Activated gamma-delta T cell treated with Interleukin-2 at 50 U/mL for 16 hours (primary cell): ENCODE measurements around the gene SLC24A5.

Experiments
- DNase-seq: peaks from one replicate; pipeline ENCODE4 v3.0.0-alpha.2; 2020

Gene SLC24A5

DNA sequence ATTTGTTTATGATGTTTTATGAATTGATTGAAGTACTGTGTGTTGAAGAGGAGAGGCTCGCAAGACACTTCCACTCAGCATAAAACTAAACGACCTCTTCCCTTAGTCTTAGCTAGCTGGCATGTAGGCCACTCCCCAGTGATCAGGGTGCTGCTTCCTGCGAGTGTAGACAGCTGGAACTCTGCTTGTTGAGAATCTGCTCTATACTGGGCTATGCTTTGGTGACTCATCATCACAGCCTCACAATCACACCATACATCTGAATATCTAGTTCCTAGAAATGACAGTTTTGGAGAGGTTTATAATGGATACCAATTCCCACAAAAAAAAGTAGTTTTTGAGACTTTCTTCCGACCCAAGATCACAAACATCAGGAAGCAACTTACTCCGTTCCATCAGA, 1.5 kb upstream of the SLC24A5 start:
- DNase-seq = no peak

DNA sequence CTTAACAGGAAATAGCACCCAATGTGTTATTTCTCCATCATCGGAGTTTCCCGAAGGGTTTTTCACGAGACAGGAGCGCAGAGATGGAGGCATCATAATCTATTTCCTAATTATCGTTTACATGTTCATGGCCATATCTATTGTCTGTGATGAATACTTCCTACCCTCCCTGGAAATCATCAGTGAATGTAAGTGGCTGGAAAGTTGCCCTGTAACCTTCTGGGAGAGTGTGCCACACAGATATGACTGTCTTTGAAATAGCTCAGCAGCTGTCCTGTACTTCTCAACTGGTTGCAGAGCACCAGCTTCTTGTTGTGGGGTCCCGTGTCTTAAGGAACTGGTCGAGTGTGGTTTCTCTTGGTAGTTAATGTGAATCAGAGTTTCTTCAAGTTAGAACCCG, 1.1 kb downstream of the SLC24A5 start:
- no peak for DNase-seq

DNA sequence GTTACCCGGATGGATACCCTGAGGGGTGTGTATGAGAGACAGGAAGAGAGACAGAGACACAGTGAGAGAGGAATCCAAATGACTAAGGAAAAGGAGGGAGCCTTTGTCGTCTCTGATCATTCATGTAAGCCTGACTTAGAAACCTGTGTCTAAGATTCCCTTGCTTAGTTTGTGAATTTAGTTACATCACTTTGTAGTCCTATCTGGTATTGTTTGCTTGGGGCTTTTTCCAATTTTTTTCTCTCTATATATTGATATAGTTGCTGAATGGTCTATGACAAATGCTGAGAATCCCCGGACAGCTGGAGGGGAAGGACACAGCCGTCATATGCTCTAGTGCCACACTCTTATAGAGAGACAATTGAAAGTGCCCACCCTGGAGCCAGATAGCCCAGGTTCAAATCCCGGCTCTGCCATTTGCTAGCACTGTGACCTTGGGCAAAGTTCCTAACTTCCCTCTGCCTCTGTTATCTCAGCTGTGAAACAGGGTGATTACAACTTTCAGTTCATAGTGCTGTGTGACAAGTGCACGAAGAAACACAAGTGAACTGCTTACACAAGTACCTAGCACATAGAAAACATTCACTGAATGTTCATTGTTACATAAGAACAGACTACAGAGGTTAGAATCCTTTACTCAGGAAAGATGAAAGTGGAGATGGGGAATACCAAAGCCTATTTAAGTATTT, 6.0 kb downstream of the SLC24A5 start:
- no peak for DNase-seq

DNA sequence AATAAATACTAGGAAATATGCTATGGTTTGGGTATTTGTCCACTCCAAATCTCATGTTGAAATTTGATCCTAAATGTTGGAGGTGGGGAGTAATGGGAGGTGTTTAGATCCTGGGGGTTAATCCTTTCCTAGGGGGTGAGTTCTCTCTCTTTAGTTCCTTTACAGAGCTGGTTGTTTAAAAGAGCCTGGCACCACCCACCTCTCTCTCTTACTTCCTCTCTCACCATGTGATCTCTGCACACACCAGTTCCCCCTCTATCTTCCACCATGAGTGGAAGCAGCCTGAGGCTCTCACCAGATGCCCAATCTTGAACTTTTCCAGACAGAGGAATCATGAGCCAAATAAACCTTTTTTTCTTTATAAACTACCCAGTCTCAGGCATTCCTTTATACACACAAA, 10.5 kb downstream of the SLC24A5 start:
- no peak for DNase-seq

- no peak for DNase-seq
These were observed 12.1 kb downstream of the SLC24A5 start for GRCh38 chr15:48132874-48133273.

DNA sequence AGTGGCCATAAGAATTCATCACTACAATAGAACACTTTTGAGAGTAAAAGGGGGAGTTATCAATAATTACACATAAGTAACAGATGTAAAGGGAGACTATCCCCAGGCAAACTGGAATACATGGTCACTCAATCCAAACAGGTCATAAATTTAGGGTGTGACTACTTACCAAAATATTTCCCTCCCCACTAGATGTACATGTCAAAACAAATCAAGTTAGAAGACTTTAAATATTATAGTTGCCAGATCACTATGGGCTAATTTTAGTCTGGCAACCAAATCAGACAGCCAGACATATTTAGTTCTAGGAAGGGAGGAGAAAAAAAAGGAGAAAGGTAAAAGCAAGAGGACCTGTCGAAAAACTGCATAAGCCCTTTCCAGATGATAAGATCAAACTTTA, 23.1 kb downstream of the SLC24A5 start:
- DNase-seq = no peak

DNA sequence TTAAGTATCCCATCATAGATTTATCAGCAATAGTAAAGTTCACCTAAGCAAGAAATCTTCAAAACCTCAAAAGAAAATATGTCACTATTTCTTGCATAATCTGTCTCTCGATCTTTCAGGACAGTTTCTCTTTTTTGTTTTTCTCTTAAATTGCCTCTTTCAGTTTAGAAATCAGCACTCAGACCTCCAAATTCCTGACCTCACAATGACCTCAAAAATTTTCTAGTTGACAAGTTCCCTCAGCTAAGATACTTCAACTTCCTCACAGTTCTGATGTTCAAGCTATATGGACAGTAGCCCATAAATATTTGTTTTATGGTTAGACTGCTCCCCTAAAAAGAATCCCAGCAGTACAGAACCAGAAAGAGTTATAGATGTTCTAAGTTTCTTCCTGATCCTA, 24.1 kb downstream of the SLC24A5 start:
- DNase-seq = no peak

DNA sequence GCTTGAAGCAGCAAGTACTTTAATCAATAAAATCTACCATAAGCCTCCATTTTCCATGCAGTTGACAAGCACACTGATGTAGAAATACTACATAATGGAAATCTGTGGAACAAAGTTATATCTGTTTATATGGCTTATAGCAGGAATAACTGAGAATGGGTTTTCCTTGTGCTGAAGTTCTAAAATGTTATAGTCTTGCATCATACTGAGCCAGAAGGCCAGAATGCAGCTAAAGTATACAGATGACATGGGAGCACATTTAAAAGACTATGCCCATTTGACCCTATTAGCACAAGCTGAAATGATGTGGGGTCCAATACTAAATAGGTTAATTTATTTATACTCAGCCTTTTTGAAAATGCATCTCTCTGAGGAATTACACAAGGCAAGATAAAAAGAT, 25.1 kb downstream of the SLC24A5 start:
- no peak for DNase-seq

DNA sequence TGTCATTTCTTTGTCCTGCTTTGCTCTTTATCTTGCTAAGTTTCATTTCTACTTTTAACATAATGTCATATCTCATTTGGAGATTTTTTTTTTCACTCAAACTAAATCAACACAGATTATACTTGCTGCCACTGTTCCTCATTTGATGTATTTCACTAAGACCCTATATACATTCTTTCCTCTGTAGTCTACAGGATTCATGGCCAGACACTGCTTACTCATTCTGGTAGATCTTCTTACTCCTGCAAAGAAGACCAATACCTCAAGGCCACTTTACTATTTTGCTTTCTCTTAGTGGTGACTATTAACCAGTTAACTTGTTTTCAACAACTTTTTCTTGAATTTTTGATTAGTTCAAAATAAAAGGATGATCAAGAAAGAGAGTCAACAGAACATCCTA, 26.6 kb downstream of the SLC24A5 start:
- DNase-seq = no peak

GRCh38 chr15:48149858-48150257, 29.1 kb downstream of the SLC24A5 start:
- DNase-seq = no peak

DNA sequence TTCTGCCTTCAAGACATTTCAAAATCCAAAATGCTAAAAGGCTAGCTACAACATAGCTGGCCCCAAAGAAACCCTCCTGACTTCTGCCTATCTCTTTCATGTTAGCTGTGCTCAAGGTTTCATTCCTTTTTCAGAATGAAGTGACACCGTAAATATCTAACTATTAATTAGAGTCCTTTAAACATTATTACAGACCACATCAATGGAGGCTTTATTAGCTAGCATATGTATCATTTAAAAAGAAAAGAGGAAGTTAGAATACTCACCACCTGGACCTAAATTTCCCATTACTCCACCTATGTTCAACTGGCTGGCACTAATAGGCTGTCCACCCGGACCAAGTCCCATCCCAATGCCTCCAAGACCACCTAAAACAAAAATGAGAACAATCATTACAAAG, 32.7 kb downstream of the SLC24A5 start:
- DNase-seq = no peak

DNA sequence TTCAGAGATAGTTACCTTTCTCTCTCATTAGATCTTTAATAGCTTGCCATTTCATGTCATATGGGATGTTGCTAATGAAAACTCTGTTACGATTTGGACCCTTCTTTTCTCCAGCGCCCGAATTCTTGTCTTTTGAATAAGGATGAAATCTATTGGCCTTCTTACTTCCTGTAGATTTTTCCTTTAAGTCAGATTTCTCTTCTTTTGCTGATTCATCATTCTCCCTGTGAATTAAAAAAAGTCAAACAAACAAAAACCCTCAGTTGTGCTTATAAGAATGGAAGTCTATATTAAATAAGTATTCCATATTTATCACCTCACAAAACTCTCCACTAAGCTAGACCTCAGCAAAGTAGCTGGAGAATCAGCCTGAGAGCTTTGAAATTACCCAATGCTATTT, 47.8 kb downstream of the SLC24A5 start:
- no peak for DNase-seq

DNA sequence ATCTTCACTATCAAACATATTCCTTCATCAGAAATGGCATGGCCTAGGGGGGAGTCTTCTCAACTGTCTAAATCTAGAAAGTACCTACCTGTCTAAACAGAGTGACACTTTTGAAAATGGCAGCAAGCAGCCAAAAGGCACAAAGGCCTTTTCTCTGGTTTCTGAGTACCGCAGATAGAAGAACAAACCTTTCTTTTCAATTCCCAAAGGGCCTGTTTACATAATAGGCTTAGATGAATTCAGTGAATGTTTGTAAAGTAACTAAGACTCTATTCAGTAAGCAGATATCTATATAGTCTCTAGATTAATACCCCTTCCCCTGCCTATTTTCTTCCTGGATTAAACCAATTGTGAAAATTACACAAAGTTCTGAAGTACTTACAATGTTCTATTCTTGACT, 50.2 kb downstream of the SLC24A5 start:
- no peak for DNase-seq

- DNase-seq = no peak
These were observed 54.3 kb downstream of the SLC24A5 start for GRCh38 chr15:48175126-48175525.

GRCh38 chr15:48176112-48176511, 55.3 kb downstream of the SLC24A5 start:
- no peak for DNase-seq

- no peak for DNase-seq
These were observed 56.2 kb downstream of the SLC24A5 start for GRCh38 chr15:48176957-48177356.

GRCh38 chr15:48177383-48177765, 56.6 kb downstream of the SLC24A5 start:
- DNase-seq = no peak

DNA sequence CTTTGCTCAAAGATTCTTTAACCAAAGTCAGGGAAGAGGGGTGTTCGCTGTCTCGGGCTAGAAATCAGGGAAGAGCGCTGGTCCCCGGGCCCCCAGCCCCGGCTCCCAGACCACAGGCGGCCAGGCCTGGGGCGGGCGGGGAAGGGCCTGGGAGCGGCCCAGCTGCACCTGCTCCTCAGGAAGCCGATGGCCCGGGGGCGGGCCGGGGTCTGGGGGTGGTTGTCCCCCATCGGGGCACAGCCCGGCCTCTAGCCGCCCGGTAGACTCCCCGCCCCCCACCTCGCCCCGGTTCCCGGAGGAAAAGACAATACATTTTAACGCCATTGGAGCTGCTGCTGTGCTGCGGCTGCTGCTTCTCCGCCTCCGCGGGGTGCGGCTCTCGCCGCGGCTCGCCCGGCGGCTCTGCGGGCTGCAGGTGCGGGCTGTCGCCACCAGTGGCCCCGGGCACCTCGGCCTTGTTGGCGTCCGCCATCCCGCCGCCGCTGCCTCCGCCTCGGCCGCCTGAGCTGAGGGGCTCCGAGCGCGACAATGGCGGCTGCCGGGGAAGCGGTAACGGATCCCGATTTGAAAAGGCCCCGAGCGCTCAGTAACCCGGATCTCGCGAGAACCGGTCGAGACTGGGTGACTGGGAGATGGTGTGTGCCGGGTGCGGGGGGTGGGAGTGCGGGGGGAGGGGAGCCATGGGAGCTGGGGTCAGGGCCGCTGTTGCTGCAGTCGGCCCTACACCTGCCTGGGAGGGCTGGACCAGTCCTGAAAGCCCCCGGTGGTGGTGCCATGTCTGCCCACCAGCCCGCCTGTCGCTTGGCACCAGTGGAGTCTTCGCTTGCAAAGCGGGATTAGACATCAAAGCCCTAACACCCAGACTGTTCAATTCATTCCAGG, 57.2 kb downstream of the SLC24A5 start, which contains the start of gene MYEF2:
TSS of gene MYEF2 (minus strand) at position 530 of the 882 bp plus-strand sequence. CDS start at position 472, 58 bp downstream.
- DNase-seq = peak; percentile 51

DNA sequence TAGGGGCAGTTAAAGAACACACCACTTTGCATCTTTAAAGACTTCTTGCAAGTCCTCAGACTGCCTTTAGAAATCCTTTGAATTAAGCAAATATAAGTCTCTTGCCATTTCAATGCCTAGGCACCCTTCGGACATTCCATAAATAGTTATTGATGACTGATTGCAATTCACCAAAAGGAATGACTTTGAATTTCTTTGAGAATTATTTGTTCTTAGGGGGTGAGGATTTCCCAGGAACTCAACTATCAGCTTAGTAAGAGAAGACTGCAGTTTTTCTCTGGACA, 57.8 kb downstream of the SLC24A5 start:
- DNase-seq = no peak

DNA sequence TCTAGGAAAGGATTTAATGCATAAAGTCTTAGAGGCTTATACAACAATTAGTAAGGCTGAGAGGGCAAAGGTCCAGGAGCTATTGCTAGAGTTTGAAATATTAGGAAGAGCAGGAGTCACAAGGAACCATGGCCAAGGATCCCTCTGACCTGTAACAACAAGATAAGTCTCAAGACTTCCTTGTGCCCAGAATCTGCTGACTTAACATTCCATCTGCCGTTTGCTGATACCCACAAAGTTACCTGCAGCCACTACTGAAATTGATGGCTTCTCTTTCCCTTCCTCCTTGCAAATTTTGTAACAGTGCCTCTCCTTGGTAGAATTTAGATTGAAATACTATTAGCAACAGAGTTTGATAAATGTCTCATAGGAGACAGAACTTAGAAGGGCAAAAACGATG, 62.0 kb downstream of the SLC24A5 start:
- DNase-seq = no peak

DNA sequence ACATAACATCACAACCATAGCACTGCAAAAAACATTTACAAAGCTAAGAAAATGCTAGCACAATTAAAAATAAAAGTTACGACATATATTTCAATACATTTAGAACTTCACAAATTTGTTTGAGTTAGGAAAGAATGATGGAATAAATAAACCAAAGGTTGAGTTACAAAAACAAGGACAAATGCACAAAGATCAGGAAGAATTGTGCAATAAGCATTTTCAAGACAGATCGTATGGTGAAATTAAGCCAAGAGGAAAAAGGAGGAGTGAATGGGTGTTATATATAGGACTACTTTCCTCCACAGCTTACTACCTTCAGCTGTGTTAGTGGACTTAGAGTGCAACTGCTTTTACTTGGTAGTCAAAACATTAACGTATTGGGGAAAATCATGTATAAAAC, 64.7 kb downstream of the SLC24A5 start:
- no peak for DNase-seq

GRCh38 chr15:48186271-48186670, 65.5 kb downstream of the SLC24A5 start:
- DNase-seq = no peak

DNA sequence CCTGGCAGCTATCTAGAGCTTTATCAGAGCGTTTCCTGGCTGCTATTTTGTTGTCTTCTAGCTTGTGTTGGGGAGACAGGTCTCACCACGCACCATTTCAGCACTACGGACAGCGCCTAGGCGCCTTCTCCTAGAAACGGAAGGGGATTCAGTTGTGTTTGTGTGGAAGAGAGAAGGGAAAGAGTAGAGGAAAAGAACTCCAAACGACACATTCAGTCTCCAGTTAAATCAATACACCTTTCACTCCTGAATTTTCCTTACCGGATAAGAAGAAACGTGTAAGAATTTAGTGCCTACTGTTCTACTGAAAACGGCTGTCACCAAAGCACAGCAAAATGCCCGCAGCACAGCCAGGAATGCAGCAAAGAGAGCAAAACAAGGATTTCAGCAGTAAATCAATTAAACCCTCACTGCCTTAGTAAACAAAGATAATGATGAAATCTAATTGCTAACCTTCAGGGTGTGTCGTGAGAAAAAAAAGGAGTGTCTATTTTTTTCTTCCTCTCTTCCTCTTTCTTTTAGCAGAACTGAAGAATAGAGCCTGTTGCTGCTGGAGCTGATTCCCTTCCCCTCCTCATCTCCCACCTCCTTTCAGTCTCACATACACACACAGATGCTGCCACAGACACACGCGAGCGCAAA, 70.3 kb downstream of the SLC24A5 start:
- peak; percentile 21 for DNase-seq

DNA sequence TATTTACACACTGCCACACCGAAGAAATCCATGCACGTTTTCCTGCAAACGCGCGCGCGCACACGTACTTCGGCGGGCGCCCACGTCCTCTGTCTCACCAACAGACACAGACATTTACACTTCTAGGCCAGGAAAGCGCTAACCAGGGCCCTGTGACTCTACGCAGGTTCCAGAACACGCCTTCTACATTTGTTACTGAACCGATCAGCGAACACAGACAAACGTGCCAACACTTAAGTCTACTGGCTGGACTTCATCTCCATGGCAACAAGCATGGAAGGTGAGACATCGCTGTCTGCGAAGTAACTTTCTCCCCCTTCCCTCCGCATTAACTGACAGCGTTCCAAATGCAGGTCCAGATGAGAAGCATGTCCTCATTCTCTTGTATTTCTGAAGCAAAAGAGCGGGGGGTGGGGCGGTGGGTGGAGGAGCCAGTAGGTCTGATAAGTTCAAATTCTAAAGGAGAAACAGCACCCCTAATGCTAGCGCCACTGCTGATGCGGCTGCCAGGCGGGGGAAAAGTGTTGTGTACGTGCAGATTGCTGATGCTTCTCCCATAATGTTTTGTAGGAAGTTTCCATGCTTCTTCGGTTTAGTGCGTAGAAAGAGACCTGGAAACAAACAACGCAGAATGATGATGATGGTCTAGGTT, 70.9 kb downstream of the SLC24A5 start, which contains the start of gene CTXN2:
TSS of gene CTXN2 (plus strand) at position 92 of the 652 bp plus-strand sequence. CDS start 9,636 bp downstream, outside the sequence.
- DNase-seq = no peak
